Hepatocyte (in vitro differentiated cells): ENCODE measurements around the gene EDARADD. TPM values are rescaled to one million over a fixed set of nuclear protein-coding genes. Genes with fewer than 3 reads are reported as not detected.

Experiments used
- DNase-seq: peaks from one replicate; pipeline ENCODE4 v3.0.0-alpha.2; 2016; ENCODE audit warnings: low spot score
- H2AFZ ChIP-seq: fragments of 200-600 bp; sonication (generic); 2 replicates; pipeline ENCODE4 v1.6.0; 2016; ENCODE audit warnings: antibody characterized with exemption, mild to moderate bottlenecking
- H3K27ac ChIP-seq: fragments of 200-600 bp; sonication (generic); 2 replicates; pipeline ENCODE4 v1.5.1; 2016; ENCODE audit warnings: mild to moderate bottlenecking
- H3K27me3 ChIP-seq: fragments of 200-600 bp; sonication (generic); 2 replicates; pipeline ENCODE4 v1.6.1; 2016
- H3K36me3 ChIP-seq: fragments of 200-600 bp; sonication (generic); replicated peaks from 2 replicates; pipeline ENCODE4 v1.5.1; 2016; ENCODE audit warnings: low read depth; ENCODE audit not compliant: insufficient read depth
- H3K4me1 ChIP-seq: fragments of 200-600 bp; sonication (generic); 2 replicates; pipeline ENCODE4 v1.5.1; 2016; ENCODE audit warnings: mild to moderate bottlenecking, moderate library complexity; ENCODE audit not compliant: insufficient read depth
- H3K4me2 ChIP-seq: fragments of 200-600 bp; sonication (generic); 2 replicates; pipeline ENCODE4 v1.6.0; 2016
- H3K4me3 ChIP-seq: fragments of 200-600 bp; sonication (generic); 2 replicates; pipeline ENCODE4 v1.5.1; 2016; ENCODE audit warnings: mild to moderate bottlenecking
- H3K79me2 ChIP-seq: fragments of 200-600 bp; sonication (generic); 2 replicates; pipeline ENCODE4 v1.6.0; 2017; ENCODE audit warnings: mild to moderate bottlenecking
- H3K9me2 ChIP-seq: fragments of 200-600 bp; sonication (generic); replicated peaks from 2 replicates; pipeline ENCODE4 v1.6.0; 2017; ENCODE audit warnings: mild to moderate bottlenecking; ENCODE audit not compliant: insufficient read depth
- H3K9me3 ChIP-seq: fragments of 200-600 bp; sonication (generic); 2 replicates; pipeline ENCODE4 v1.5.1; 2016; ENCODE audit warnings: low read depth, mild to moderate bottlenecking
- H4K20me1 ChIP-seq: fragments of 200-600 bp; sonication (generic); 2 replicates; pipeline ENCODE4 v1.6.0; 2016; ENCODE audit warnings: mild to moderate bottlenecking; ENCODE audit not compliant: insufficient read depth, poor library complexity, severe bottlenecking
- CTCF ChIP-seq: fragments of 200-600 bp; sonication (generic); IDR thresholded peaks from 2 replicates; pipeline ENCODE4 v1.5.1; 2016; ENCODE audit warnings: antibody characterized with exemption, mild to moderate bottlenecking; ENCODE audit not compliant: poor library complexity
- EZH2 ChIP-seq: fragments of 200-600 bp; sonication (generic); IDR thresholded peaks from 2 replicates; pipeline ENCODE4 v1.6.1; 2016; ENCODE audit warnings: antibody characterized with exemption, mild to moderate bottlenecking, borderline replicate concordance
- EZH2phosphoT487 ChIP-seq: fragments of 200-600 bp; sonication (generic); IDR thresholded peaks from one replicate; pipeline ENCODE4 v1.6.1; 2018; ENCODE audit warnings: antibody characterized with exemption, mild to moderate bottlenecking, low read depth, moderate library complexity; ENCODE audit not compliant: unreplicated experiment, severe bottlenecking
- WGBS: methylation state at CpG from one replicate; pipeline ENCODE4 v1.1.6; 2016; ENCODE audit warnings: low lambda C conversion rate; ENCODE audit errors: missing lambda C conversion rate; 5-methylcytosine and 5-hydroxymethylcytosine counted together
- polyA plus RNA-seq: library from polyadenylated mRNA; unstranded; fragments of >200 nt; fragmentation: Nextera tagmentation; extraction: Ambion mirVana; gene quantifications from 2 replicates; pipeline ENCODE4 v1.2.1, GENCODE V29; 2016
- total RNA-seq: library from RNA; depleted of rRNA; stranded (reverse); fragments of >200 nt; gene quantifications from 2 replicates; pipeline ENCODE4 v1.2.3, GENCODE V29; 2014

The EDARADD gene
- total and polyA plus RNA-seq, 2 experiments from 2014 or later, result 1.7 to 4.5 TPM

GRCh38 chr1:236465231-236465958 lies 71.3 kb downstream of the EDARADD start:
- H3K9me3 ChIP-seq, result no peaks in the 10 kb centered on the region
- no peak overlapping the region for H3K4me2 ChIP-seq
- H3K9me2 ChIP-seq, result no peaks in the 10 kb centered on the region
- H4K20me1 ChIP-seq, result no peaks in the 10 kb centered on the region
- TF ChIP-seq EZH2 (no peak), EZH2phosphoT487 (no peak), CTCF (no peak)
- H3K4me3 ChIP-seq, result no peak overlapping the region
- no peaks in the 10 kb centered on the region for H3K27me3 ChIP-seq
- H3K36me3 ChIP-seq, result no peaks in the 10 kb centered on the region
- no peaks in the 10 kb centered on the region for H3K79me2 ChIP-seq
- H3K27ac ChIP-seq, result peak overlapping the region; percentile 34
- 83% methylated on average over 9 of the region's 9 CpGs for WGBS
- H3K4me1 ChIP-seq, result no peaks in the 10 kb centered on the region
- DNase-seq, result no peak
- no peak overlapping the region for H2AFZ ChIP-seq

- peak overlapping the region; percentile 34 for H3K27ac ChIP-seq
- H3K27me3 ChIP-seq, result no peaks in the 10 kb centered on the region
- H3K36me3 ChIP-seq, result no peaks in the 10 kb centered on the region
- no peaks in the 10 kb centered on the region for H3K4me1 ChIP-seq
- no peaks in the 10 kb centered on the region for H3K79me2 ChIP-seq
- no peak overlapping the region for H3K4me3 ChIP-seq
- H3K4me2 ChIP-seq, result no peak overlapping the region
- H3K9me3 ChIP-seq, result no peaks in the 10 kb centered on the region
- TF ChIP-seq EZH2 (no peak), EZH2phosphoT487 (no peak), CTCF (no peak)
- WGBS, result 71% methylated on average over 5 of the region's 5 CpGs
- H4K20me1 ChIP-seq, result no peaks in the 10 kb centered on the region
- no peak for DNase-seq
- no peak overlapping the region for H2AFZ ChIP-seq
- H3K9me2 ChIP-seq, result no peaks in the 10 kb centered on the region
These were observed 71.8 kb downstream of the EDARADD start for GRCh38 chr1:236465959-236466303.

DNA sequence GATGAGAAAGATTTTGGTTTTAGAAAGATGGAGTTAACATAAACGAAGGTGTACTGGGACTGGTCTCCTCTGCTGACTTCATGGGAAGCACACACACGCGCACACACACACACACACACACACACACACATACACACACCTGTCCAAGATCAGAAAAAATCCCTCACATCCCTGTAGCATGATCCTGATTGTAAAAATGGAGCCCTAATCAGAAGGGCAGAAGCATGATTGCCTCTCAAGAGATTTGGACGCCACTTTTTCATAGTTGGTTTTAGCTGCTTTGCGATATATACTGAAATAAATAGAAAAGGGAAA lies 73.2 kb downstream of the EDARADD start:
- WGBS, result 65% methylated on average over 5 of the region's 5 CpGs
- Histone ChIP-seq H4K20me1 (no peaks in the 10 kb centered on the region), H3K27me3 (no peaks in the 10 kb centered on the region), H3K4me1 (peaks cover under 1% of the 10 kb centered on the region), H3K79me2 (no peaks in the 10 kb centered on the region), H3K4me3 (no peak overlapping the region), H3K9me2 (no peaks in the 10 kb centered on the region), H3K4me2 (no peak overlapping the region), H2AFZ (no peak overlapping the region), H3K27ac (no peak overlapping the region), H3K36me3 (no peaks in the 10 kb centered on the region), H3K9me3 (no peaks in the 10 kb centered on the region)
- no peak for TF ChIP-seq EZH2phosphoT487
- TF ChIP-seq EZH2, result no peak
- no peak for TF ChIP-seq CTCF
- no peak for DNase-seq

- H3K4me2 ChIP-seq, result no peak overlapping the region
- WGBS, result 81% methylated on average over 4 of the region's 4 CpGs
- DNase-seq, result no peak
- peaks cover 9% of the 10 kb centered on the region for H3K4me1 ChIP-seq
- H3K4me3 ChIP-seq, result no peak overlapping the region
- no peaks in the 10 kb centered on the region for H3K79me2 ChIP-seq
- no peaks in the 10 kb centered on the region for H3K27me3 ChIP-seq
- no peak overlapping the region for H3K27ac ChIP-seq
- H3K9me3 ChIP-seq, result no peaks in the 10 kb centered on the region
- H3K36me3 ChIP-seq, result no peaks in the 10 kb centered on the region
- H3K9me2 ChIP-seq, result no peaks in the 10 kb centered on the region
- TF ChIP-seq CTCF (no peak), EZH2phosphoT487 (no peak), EZH2 (no peak)
- H4K20me1 ChIP-seq, result no peaks in the 10 kb centered on the region
- no peak overlapping the region for H2AFZ ChIP-seq
These were observed 74.5 kb downstream of the EDARADD start for GRCh38 chr1:236468625-236469024.
